ENCODE measurements around the gene PCK2. TPM values are rescaled to one million over a fixed set of nuclear protein-coding genes. Genes with fewer than 3 reads are reported as not detected.

The PCK2 gene
- total and polyA plus RNA-seq, 2 of the 13 experiments (the other 11 are each of a cell fraction or from before 2014, with no cell fraction given): 129 to 272 TPM

- TF ChIP-seq, protein P1, sequence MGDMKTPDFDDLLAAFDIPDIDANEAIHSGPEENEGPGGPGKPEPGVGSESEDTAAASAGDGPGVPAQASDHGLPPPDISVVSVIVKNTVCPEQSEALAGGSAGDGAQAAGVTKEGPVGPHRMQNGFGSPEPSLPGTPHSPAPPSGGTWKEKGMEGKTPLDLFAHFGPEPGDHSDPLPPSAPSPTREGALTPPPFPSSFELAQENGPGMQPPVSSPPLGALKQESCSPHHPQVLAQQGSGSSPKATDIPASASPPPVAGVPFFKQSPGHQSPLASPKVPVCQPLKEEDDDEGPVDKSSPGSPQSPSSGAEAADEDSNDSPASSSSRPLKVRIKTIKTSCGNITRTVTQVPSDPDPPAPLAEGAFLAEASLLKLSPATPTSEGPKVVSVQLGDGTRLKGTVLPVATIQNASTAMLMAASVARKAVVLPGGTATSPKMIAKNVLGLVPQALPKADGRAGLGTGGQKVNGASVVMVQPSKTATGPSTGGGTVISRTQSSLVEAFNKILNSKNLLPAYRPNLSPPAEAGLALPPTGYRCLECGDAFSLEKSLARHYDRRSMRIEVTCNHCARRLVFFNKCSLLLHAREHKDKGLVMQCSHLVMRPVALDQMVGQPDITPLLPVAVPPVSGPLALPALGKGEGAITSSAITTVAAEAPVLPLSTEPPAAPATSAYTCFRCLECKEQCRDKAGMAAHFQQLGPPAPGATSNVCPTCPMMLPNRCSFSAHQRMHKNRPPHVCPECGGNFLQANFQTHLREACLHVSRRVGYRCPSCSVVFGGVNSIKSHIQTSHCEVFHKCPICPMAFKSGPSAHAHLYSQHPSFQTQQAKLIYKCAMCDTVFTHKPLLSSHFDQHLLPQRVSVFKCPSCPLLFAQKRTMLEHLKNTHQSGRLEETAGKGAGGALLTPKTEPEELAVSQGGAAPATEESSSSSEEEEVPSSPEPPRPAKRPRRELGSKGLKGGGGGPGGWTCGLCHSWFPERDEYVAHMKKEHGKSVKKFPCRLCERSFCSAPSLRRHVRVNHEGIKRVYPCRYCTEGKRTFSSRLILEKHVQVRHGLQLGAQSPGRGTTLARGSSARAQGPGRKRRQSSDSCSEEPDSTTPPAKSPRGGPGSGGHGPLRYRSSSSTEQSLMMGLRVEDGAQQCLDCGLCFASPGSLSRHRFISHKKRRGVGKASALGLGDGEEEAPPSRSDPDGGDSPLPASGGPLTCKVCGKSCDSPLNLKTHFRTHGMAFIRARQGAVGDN (CRISPR knock-in tag; IDR thresholded peaks at IDR 0.05): no peak
- TF ChIP-seq ZFX (CRISPR knock-in tag; IDR thresholded peaks at IDR 0.05; ENCODE audit: low read depth): no peak
- TF ChIP-seq AGO1 (IDR thresholded peaks at IDR 0.05; ENCODE audit: low read depth, low read length, poor library complexity, severe bottlenecking): no peak
- TF ChIP-seq CBX2 (IDR thresholded peaks at IDR 0.05; ENCODE audit: low read depth, low read length): no peak
- TF ChIP-seq CBX2 (CRISPR knock-in tag; IDR thresholded peaks at IDR 0.05; ENCODE audit: low read depth): peak; percentile 81; the same call in 1 of the 2 replicates
- TF ChIP-seq ZFP90 (CRISPR knock-in tag; IDR thresholded peaks at IDR 0.05; ENCODE audit: borderline replicate concordance): no peak
- TF ChIP-seq ARID2 (CRISPR knock-in tag; IDR thresholded peaks at IDR 0.05; ENCODE audit: borderline replicate concordance): peak; percentile 83; the same call in 1 of the 2 replicates
- TF ChIP-seq ZFP41 (CRISPR knock-in tag; IDR thresholded peaks at IDR 0.05; ENCODE audit: borderline replicate concordance): no peak; the same call in 1 of the 2 replicates
- TF ChIP-seq NFKBIZ (CRISPR knock-in tag; IDR thresholded peaks at IDR 0.05): no peak
- TF ChIP-seq TCF7 (IDR thresholded peaks at IDR 0.05; ENCODE audit: low read depth): no peak
- TF ChIP-seq NFRKB (IDR thresholded peaks at IDR 0.05): no peak
- TF ChIP-seq, protein P2, sequence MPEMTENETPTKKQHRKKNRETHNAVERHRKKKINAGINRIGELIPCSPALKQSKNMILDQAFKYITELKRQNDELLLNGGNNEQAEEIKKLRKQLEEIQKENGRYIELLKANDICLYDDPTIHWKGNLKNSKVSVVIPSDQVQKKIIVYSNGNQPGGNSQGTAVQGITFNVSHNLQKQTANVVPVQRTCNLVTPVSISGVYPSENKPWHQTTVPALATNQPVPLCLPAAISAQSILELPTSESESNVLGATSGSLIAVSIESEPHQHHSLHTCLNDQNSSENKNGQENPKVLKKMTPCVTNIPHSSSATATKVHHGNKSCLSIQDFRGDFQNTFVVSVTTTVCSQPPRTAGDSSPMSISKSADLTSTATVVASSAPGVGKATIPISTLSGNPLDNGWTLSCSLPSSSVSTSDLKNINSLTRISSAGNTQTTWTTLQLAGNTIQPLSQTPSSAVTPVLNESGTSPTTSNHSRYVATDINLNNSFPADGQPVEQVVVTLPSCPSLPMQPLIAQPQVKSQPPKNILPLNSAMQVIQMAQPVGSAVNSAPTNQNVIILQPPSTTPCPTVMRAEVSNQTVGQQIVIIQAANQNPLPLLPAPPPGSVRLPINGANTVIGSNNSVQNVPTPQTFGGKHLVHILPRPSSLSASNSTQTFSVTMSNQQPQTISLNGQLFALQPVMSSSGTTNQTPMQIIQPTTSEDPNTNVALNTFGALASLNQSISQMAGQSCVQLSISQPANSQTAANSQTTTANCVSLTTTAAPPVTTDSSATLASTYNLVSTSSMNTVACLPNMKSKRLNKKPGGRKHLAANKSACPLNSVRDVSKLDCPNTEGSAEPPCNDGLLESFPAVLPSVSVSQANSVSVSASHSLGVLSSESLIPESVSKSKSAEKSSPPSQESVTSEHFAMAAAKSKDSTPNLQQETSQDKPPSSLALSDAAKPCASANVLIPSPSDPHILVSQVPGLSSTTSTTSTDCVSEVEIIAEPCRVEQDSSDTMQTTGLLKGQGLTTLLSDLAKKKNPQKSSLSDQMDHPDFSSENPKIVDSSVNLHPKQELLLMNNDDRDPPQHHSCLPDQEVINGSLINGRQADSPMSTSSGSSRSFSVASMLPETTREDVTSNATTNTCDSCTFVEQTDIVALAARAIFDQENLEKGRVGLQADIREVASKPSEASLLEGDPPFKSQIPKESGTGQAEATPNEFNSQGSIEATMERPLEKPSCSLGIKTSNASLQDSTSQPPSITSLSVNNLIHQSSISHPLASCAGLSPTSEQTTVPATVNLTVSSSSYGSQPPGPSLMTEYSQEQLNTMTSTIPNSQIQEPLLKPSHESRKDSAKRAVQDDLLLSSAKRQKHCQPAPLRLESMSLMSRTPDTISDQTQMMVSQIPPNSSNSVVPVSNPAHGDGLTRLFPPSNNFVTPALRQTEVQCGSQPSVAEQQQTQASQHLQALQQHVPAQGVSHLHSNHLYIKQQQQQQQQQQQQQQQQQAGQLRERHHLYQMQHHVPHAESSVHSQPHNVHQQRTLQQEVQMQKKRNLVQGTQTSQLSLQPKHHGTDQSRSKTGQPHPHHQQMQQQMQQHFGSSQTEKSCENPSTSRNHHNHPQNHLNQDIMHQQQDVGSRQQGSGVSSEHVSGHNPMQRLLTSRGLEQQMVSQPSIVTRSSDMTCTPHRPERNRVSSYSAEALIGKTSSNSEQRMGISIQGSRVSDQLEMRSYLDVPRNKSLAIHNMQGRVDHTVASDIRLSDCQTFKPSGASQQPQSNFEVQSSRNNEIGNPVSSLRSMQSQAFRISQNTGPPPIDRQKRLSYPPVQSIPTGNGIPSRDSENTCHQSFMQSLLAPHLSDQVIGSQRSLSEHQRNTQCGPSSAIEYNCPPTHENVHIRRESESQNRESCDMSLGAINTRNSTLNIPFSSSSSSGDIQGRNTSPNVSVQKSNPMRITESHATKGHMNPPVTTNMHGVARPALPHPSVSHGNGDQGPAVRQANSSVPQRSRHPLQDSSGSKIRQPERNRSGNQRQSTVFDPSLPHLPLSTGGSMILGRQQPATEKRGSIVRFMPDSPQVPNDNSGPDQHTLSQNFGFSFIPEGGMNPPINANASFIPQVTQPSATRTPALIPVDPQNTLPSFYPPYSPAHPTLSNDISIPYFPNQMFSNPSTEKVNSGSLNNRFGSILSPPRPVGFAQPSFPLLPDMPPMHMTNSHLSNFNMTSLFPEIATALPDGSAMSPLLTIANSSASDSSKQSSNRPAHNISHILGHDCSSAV (CRISPR knock-in tag; IDR thresholded peaks at IDR 0.05; ENCODE audit: borderline replicate concordance): 0 out of 2 replicates have a peak, but pooled peaks have one; percentile 43
- no peak for TF ChIP-seq SMAD3 (CRISPR knock-in tag; IDR thresholded peaks at IDR 0.05)
- 0 out of 2 replicates have a peak, but pooled peaks have one; percentile 86 for TF ChIP-seq ZNF709 (CRISPR knock-in tag; IDR thresholded peaks at IDR 0.05)
- TF ChIP-seq NR1H2 (CRISPR knock-in tag; IDR thresholded peaks at IDR 0.05; ENCODE audit: borderline replicate concordance, low read depth): no peak
- peak; percentile 27 for TF ChIP-seq JARID2 (CRISPR knock-in tag; IDR thresholded peaks at IDR 0.05; ENCODE audit: insufficient replicate concordance)
Observed at GRCh38 chr14:24051176-24051788, 42.8 kb upstream of the PCK2 start (continued).
